Ectodermal cell (in vitro differentiated cells): ENCODE results near the gene ATG101.
A peak's percentile ranks its signal among the peaks of the same experiment; 100 is the strongest.

Source experiments
- H3K27ac ChIP-seq: 2 replicates; pipeline ENCODE4 v1.7.0; 2013; ENCODE audit warnings: mild to moderate bottlenecking, low read depth, low read length; ENCODE audit not compliant: insufficient read depth, poor library complexity, severe bottlenecking
- H3K27me3 ChIP-seq: 2 replicates; pipeline ENCODE4 v1.7.0; 2013; ENCODE audit warnings: mild to moderate bottlenecking, low read length; ENCODE audit not compliant: insufficient read depth, control insufficient read depth, poor library complexity, severe bottlenecking
- H3K36me3 ChIP-seq: one replicate; pipeline ENCODE4 v1.7.0; 2013; ENCODE audit warnings: low read length; ENCODE audit not compliant: control insufficient read depth, insufficient read depth
- H3K4me1 ChIP-seq: one replicate; pipeline ENCODE4 v1.7.0; 2013; ENCODE audit warnings: low read length; ENCODE audit not compliant: control insufficient read depth, insufficient read depth
- H3K4me3 ChIP-seq: 2 replicates; pipeline ENCODE4 v1.7.0; 2013; ENCODE audit warnings: low read depth, low read length, control low read depth; ENCODE audit not compliant: insufficient read depth
- H3K9me3 ChIP-seq: 2 replicates; pipeline ENCODE4 v1.7.0; 2013; ENCODE audit warnings: mild to moderate bottlenecking, low read length, moderate library complexity; ENCODE audit not compliant: control insufficient read depth
- WGBS, 2 experiments: methylation state at CpG; one replicate each; pipeline ENCODE4 v1.1.7; 2013; ENCODE audit warnings: missing lambda C conversion rate in 2 of 2; 5-methylcytosine and 5-hydroxymethylcytosine counted together

ATG101 gene

DNA sequence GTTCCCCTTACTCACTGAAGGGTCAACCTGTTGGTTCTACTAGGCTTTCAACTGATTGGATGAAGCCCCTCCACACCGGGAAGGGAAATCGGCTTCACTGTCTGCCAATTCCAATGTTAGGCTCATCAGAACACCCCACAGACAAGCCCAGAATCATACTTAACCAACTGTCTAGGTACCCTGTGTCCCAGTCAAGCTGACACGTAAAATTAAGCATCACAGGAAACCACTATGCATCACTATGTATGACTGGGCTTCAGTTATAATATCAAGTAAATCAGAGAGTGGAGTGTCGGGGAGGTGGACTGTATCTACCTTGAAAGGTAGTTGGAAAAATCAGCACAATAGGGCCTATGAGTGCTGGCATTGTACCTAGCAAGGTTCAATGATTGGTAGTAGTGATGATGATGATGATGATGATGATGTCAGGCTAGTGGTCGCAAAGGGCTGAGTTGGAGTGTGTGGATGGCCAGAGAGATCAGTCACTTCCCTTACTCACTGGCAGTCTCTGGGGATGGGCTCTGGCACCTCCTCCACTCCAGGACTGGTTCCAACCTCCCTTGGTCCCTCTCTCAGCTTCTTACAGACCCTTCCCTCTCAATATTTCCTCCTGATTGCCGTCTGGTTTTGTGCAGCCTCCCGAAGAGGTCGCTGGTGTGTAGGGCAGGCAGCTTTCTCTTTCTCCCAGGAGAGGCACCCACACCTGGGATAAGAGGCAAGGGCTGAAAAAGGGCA, 3.3 kb upstream of the ATG101 start:
- peaks cover 15% of the 10 kb centered on the region for H3K27me3 ChIP-seq
- WGBS, 2 experiments: 61 to 69% methylated on average over 8 of the region's 8 CpGs

DNA sequence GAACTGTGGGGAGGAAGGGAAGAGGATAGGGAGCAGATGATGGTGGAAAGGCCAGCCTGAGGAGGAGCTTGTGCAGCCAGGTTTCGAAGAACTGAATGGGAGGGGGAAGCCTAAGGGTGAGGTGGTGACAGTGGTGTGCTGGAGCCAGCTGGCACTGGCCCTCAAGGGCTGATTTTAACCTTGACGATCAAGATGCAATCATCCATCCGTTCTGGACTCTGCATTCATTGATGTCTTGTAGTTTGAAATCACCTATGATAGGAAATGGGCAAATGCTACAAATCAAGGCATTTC, 2.8 kb upstream of the ATG101 start:
- Histone ChIP-seq H3K4me1 (peaks cover 15% of the 10 kb centered on the region), H3K36me3 (no peaks in the 10 kb centered on the region), H3K9me3 (no peaks in the 10 kb centered on the region), H3K27ac (no peak overlapping the region), H3K27me3 (peaks cover 15% of the 10 kb centered on the region), H3K4me3 (no peak overlapping the region)
- 85% methylated on average over 3 of the region's 3 CpGs for WGBS, 2 experiments

More for the DNA sequence above, 3.3 kb upstream of the ATG101 start:
- Histone ChIP-seq H3K4me1 (peaks cover 16% of the 10 kb centered on the region), H3K36me3 (no peaks in the 10 kb centered on the region), H3K9me3 (no peaks in the 10 kb centered on the region), H3K27ac (no peak overlapping the region), H3K4me3 (no peak overlapping the region)

DNA sequence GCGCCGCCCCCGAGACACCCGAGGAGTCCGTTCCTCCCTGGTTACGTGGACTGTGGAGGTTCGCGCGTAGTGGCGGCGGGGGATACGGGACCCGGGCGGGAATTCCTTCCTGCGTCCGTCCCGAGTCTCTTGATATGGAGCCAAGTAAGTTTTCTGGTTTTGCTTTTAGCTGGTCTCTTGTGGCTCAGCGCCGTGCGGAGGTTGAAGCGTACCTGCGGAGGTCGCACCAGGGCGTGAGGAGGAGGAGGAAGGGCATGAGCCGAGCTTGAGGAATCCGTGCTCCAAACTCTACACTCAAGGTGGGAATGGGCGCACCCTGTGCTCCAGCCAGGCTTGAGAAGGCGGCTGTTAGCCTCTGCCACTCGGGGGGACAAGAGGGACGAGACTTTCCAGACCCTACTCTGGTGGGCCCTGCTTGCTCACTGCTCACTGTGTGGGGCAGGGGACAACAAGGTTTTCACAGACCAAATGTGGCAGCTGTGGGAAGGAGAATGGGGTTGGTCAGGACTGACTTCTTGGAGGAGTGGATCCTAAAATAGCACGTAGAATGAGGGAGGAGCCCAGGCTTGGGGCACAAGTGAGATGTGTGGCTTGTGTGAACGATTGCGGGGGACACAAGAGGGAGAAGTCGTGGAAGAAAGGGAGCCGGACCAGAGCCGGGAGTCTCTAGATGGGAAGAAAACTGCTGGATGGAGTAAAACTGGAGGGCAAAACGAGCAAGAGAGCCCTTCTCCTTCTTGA, 577 bp downstream of the ATG101 start:
- Histone ChIP-seq H3K27ac (no peak overlapping the region), H3K4me3 (peak overlapping the region; percentile 88), H3K27me3 (peaks cover 9% of the 10 kb centered on the region), H3K36me3 (peaks cover 10% of the 10 kb centered on the region), H3K9me3 (no peaks in the 10 kb centered on the region), H3K4me1 (peaks cover 7% of the 10 kb centered on the region)
- WGBS, 2 experiments: 6 to 7% methylated on average over 37 of the region's 37 CpGs

DNA sequence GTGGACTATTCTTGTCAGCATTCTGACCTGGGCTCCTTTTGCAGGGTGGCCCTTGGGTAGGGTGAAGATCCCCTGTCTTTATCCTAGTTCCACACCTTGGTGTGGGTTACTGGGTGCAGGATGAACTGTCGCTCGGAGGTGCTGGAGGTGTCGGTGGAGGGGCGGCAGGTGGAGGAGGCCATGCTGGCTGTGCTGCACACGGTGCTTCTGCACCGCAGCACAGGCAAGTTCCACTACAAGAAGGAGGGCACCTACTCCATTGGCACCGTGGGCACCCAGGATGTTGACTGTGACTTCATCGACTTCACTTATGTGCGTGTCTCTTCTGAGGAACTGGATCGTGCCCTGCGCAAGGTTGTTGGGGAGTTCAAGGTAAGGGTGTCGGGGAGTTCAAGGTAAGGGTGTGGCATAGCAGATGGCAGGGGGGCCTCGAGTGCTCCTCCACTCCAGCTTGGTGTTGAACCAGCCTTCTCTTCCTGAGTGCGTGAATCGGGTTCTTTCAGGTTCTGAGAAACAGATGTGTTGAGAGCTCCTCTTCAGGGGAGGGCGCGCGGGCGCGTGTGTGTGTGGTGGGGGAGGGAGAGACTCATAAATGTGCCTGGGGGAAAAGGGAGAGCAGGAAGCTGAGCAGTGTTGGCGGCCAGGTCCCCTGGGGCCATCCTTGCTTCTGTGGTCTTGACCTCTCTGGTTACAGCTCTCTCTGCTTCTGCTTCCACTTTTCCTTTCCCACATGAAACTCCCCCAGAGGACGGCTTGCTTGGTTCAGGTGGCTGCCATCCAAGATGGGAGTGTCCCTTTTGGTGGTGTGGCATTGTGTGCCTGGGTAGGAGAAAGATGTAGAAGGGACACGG, 4.0 kb downstream of the ATG101 start:
- H3K27ac ChIP-seq: no peak overlapping the region
- no peaks in the 10 kb centered on the region for H3K27me3 ChIP-seq
- H3K4me3 ChIP-seq: no peak overlapping the region
- 95% methylated on average over 23 of the region's 23 CpGs for WGBS, 2 experiments
- H3K36me3 ChIP-seq: peaks cover 14% of the 10 kb centered on the region
- peaks cover 7% of the 10 kb centered on the region for H3K4me1 ChIP-seq
- no peaks in the 10 kb centered on the region for H3K9me3 ChIP-seq

DNA sequence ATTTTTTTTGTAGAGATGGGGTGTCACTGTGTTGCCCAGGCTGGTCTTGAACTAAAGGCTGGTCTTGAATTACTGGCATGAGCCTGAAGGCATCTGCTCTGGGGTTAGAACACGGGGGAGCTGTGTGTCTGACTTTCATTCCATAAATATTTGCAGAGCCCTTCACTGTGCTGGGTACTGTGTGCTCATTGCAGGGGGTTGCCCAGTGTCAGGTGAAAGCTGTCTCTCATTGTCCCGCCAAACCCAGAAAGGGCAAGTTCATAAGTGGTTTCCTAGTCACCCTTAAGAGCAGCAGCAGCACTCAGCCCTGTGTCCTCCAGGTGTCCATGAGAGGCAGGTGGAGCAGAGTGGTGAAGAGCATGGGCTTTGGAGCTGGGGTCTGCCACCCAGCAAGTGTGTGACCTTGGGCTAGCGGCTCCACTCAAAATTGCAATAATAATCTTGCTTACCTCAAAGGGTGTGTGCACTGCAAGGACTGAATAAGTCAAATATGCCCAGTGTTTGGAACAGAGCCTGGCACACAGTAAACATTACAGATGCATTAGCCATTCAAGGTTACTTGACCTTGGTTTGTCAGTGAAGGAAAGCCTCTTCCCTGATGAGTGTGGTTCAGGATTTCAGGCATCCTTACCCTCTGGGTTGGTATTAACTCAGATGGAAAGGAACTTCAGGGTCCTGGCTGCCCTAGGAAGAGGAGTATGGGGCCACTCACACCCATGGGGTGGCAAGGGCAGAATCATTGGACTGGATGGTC, 5.4 kb downstream of the ATG101 start:
- Histone ChIP-seq H3K27me3 (no peaks in the 10 kb centered on the region), H3K4me1 (peaks cover 7% of the 10 kb centered on the region), H3K9me3 (no peaks in the 10 kb centered on the region), H3K36me3 (peaks cover 14% of the 10 kb centered on the region), H3K27ac (no peak overlapping the region), H3K4me3 (no peak overlapping the region)
- WGBS, 2 experiments: 94 to 97% methylated on average over 3 of the region's 3 CpGs

DNA sequence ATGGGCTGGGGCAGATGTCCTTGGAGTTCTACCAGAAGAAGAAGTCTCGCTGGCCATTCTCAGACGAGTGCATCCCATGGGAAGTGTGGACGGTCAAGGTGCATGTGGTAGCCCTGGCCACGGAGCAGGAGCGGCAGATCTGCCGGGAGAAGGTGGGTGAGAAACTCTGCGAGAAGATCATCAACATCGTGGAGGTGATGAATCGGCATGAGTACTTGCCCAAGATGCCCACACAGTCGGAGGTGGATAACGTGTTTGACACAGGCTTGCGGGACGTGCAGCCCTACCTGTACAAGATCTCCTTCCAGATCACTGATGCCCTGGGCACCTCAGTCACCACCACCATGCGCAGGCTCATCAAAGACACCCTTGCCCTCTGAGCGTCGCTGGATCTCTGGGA, 7.0 kb downstream of the ATG101 start:
- Histone ChIP-seq H3K27me3 (no peaks in the 10 kb centered on the region), H3K4me3 (no peak overlapping the region), H3K4me1 (peaks cover 14% of the 10 kb centered on the region), H3K27ac (no peak overlapping the region), H3K36me3 (peaks cover 14% of the 10 kb centered on the region), H3K9me3 (no peaks in the 10 kb centered on the region)
- WGBS, 2 experiments: 97% methylated on average over 16 of the region's 16 CpGs

DNA sequence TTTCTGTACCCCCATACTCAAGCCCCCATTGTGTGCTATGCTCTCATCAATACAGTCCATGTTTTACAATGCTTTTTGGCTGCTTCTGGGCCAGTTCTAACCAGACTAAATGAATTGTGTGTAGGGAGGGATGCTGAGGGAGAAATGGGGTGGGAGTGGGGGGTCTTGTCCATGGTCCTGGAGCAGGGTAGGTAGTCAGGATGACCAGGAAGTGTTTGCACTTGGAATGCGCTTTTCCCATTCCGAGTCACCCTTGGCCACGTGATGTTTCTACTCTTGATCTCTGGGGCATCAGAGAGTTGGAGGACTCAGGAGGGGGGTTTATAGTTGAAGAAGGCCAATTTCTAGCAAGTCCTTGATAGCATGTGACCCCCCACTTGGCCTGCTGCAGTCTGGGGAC, 8.5 kb downstream of the ATG101 start:
- H3K4me3 ChIP-seq: no peak overlapping the region
- 93 to 96% methylated on average over 3 of the region's 3 CpGs for WGBS, 2 experiments
- no peak overlapping the region for H3K27ac ChIP-seq
- no peaks in the 10 kb centered on the region for H3K27me3 ChIP-seq
- H3K9me3 ChIP-seq: no peaks in the 10 kb centered on the region
- H3K36me3 ChIP-seq: peaks cover 12% of the 10 kb centered on the region
- peaks cover 23% of the 10 kb centered on the region for H3K4me1 ChIP-seq

DNA sequence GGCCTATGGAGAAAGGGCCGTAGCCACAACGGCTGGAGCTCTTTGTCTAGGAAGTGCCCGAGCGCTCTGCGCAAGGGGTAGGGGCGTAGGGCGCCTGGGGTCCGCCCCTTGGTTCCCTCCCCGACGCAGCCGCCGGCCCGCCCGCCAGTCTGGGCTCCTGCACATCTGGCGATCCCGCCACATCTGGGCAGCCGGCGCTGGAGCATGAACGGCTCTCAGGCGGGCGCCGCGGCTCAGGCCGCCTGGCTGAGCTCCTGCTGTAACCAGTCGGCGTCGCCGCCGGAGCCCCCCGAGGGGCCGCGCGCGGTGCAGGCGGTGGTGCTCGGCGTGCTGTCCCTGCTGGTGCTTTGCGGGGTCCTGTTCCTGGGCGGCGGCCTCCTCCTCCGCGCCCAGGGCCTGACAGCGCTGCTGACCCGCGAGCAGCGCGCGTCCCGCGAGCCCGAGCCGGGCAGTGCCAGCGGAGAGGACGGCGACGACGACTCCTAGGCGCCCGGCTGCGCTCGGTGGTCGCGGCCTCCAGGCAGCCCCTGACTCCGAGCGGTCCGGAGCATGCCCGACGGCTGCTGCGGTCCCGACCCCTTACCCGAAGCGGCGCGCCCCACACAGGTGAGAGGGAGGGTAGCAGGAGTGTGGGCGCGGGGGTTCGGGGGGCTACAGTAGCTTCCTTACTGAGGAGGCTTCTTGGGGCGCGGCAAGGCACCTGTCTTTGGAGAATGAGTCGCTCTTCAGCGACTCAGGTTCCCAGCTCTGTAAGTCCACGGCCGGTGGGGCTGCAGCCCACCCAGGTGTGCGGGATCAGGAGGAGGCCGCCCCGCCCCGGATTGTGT, 10.0 kb downstream of the ATG101 start, which contains the start of gene SMIM41:
SMIM41 (plus strand) TSS at position 129 of the 827 bp plus-strand sequence; CDS start at position 205, 76 bp downstream.
- peaks cover 23% of the 10 kb centered on the region for H3K4me1 ChIP-seq
- 95% methylated on average over 87 of the region's 87 CpGs for WGBS, 2 experiments

More for the DNA sequence above, 10.0 kb downstream of the ATG101 start, which contains the start of gene SMIM41:
- Histone ChIP-seq H3K27me3 (no peaks in the 10 kb centered on the region), H3K27ac (no peak within 1 kb of the TSS), H3K4me3 (no peak within 1 kb of the TSS), H3K9me3 (no peaks in the 10 kb centered on the region), H3K36me3 (peaks cover 8% of the 10 kb centered on the region)
